Urothelium cell line (cell line): Measurements from ENCODE around the gene SCTR.

Experiments used
- DNase-seq: peaks from one replicate; pipeline ENCODE4 v3.0.0; 2011; ENCODE audit warnings: low spot score, mixed read lengths
- FAIRE-seq: peaks from 2 replicates; lab custom pipeline; 2011; peaks lifted over from hg19 to GRCh38; lab: Jason Lieb, UNC

The SCTR gene

DNA sequence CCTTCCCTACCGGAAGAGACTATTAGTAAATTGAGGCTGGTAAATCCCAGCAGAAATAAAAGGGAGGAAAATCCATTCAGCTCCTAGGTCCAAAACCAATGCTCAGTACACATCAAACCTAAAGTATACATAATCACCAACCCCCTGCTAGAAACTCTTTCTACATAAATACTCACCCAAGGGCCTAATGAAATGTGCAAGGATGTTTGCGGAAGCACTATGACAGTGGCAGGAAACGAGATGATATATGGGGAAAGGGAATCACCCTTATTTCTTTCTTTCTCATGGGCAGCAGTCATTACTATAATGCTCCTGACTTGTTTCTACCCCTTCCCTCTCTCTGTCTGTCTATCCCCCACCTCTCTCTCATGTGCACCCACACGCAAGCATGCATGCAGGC lies 1.3 kb upstream of the SCTR start:
- FAIRE-seq, result no peak

DNA sequence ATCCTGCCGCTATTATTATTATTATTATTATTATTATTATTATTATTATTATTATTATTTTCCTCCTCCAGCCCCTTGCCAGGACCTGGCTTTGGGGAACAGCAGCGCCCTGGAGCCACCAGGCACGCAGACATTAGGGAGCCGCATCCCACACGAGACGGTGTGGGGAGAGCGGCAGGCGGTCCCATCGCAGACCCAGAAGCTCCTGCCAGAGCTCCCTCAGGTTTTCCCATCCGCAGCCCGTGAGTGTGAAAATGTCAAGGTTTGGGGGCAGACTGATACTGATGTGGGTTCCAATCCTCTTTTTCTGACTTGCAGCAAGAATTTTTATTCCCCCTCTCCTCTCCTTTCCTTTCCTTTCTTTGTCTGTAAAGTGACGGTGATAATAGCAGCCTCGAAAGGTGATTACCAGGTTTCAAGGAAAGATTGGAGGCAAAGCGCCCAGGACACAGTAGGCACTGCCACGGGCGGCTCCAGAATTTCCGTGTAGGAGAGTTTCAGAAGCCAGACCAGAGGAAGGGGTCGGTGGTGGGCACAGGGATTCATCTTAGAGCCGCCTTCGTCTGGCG lies 816 bp downstream of the SCTR start:
- FAIRE-seq (no peak), DNase-seq (no peak)

More for the DNA sequence above, 1.3 kb upstream of the SCTR start:
- DNase-seq, result no peak

DNA sequence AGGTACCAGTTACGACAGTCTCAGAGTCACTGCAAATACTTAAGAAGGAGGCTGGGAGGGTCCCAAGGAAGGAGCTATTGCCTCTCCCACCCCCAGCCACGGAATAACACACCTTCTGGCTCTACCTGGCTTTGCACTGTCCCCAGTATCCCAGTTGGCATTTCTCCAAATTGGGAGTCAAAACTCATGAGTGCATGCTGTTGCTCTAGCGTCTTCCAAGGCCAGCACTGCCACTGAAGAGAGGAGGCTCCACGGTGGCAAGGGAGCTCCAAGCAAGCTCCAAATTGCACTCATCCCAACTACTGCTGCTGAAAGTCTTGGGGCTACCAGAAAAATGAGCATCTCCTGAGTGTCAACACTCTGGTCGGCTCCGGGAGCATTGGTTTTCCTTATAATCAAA lies 1.6 kb downstream of the SCTR start:
- DNase-seq (no peak), FAIRE-seq (peak; percentile 27)

DNA sequence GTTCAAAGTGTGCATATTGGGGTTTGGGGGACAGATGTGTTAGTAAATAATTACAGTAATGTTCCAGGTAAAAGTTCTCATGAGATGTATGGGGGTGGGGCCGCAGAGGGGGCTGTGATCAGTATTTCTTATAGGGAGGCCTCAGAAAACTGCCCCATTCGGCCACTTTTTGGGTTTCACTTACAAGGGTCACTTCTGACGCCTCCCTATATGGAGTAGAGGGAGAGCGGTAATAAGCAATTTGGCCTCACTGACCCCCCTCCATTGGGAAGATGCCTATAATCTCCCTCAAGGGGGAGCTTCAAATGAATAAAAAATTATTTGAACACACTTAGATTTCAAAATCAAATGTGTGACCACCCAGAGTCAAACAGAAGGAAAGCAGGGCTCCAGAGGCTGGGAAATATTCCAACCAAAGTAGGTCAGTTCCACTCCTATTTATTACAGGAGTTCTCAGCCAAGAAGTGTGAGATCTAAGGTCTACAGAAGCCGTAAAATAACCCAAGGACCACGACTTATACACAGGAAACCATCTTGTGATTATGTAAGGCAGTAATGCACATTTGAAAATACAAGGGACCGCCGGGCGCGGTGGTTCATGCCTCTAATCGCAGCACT lies 2.7 kb downstream of the SCTR start:
- FAIRE-seq (no peak), DNase-seq (no peak)

DNA sequence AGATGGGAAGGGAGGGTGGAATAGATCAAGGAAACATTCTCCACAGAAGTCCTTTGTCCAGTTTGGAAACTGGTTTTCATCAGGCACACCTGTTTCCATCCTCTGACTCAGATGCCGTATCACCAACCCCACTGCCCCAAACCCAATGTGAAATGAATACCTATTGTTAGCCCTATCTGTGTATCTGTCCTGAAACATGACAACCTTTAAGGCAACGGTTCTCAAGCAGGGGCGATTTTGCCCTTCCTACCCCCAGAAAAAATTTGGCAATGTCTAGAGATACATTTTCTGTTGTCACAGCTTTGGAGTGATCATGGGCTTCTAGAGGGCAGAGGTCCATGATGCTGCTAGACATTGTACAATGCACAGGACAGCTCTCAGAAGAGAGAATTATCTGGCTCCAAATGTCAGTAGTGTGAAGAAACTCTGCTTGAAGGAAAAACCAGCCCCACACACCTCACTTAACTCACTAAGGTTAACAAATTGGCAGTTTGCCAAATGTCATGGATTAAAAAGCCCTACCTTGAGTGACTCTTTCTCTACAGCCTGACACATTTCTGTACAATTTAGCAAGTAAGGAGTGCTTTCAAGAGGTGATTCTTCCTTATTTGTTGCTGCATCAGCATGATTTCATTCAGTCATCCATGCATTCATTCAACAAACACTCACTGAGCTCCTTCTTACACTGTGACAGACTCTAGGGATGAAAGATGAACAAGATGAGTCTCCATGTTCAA lies 3.4 kb downstream of the SCTR start:
- DNase-seq (no peak), FAIRE-seq (peak; percentile 44)

DNA sequence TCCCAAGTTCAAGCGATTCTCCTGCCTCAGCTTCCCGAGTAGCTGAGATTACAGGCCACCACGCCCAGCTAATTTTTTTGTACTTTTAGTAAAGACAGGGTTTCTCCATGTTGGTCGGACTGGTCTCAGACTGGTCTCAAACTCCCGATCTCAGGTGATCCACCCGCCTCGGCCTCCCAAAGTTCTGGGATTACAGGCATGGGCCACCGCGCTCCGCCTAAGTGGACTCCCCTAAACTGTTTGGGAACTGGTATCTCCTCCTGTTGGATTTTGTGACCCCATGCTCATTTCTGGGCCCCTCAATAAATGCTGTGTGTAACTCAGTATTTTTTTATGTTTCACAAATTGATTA lies 5.2 kb downstream of the SCTR start:
- no peak for FAIRE-seq
- DNase-seq, result no peak

DNA sequence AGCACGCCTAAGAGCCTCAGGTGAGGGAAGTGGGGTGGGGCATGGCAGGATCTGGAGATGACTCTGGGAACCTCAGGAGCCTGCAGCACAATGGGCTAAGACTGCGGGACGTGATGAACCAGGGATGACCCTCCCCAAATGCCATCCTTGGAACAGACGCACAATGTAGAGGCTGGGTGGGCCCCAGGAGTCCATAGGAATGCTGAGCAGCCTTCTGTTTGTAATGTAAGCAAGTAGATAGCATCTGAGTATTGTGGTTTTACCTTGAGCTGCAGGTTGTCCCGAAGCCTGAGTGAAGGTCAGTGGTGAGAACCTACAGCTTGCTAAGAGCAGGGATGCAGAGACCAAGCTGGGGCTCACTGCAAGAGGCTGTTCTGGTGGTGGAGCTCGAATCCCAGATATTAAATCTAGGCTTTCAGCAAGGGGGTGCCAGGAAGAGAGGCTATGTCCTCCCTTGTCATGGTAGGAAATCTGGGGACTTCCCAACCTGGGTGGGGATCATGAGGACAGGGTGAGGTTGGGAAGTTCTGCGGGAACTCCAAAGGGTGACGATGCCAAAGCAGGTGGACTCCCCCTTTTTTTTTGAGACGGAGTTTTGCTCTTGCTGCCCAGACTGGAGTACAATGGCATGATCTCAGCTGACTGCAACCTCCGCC lies 5.8 kb downstream of the SCTR start:
- DNase-seq (no peak), FAIRE-seq (no peak)

DNA sequence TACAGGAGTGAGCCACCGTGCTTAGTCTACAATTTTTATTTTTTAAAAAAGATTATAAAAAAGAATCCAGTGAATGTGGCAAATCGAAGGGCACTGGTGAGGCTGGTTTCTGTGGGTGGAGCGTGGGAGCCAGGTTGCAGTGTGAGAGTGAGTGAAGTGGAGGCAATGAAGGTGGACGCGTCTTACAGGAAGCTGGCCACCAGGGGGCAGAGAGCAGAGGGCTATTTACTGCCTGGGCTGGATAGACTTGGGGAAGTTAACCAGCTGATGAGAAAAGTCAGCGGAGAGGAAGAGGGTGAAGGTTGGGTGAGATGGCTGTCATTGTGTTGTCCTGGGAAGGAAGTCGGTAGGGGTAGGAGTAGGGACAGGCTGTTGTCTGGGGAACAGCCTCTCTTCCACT lies 6.8 kb downstream of the SCTR start:
- FAIRE-seq (no peak), DNase-seq (peak; percentile 62)

DNA sequence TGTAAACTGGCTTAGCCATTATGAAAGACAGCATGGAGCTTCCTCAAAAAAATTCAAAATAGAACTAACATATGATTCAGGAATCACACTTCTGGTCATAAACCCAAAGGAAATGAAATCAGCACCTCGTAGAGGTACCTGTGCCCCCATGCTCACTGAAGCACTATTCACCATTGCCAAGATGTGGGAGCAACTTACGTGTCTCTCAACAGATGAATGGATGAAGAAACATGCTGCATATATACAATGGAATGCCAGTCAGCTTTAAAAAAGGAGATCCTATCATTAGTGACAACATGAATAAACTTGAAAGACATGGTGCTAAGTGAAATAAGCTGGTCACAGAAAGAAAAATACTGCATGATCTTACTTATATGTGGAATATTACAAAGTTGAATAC lies 8.2 kb downstream of the SCTR start:
- FAIRE-seq, result no peak
- DNase-seq, result no peak

DNA sequence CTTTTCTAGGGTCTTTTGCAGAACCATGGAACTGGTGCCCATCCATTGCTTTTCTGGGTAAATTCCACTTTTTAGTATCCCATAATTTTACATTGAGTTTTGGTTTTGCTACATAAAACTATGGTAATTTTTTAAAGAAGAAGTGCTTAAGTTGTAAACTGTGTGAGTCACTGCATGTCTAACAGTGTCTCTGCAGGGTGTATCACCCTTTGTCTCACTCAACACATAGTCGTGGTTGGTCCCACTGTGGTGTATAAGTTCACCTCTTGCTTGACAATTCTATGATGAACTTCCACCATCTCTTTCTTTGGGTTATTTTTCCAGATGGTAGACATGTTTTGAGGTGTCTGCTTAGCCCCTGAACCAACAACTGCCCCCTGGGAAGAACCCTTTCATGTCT lies 10.5 kb downstream of the SCTR start:
- FAIRE-seq, result peak; percentile 20

DNA sequence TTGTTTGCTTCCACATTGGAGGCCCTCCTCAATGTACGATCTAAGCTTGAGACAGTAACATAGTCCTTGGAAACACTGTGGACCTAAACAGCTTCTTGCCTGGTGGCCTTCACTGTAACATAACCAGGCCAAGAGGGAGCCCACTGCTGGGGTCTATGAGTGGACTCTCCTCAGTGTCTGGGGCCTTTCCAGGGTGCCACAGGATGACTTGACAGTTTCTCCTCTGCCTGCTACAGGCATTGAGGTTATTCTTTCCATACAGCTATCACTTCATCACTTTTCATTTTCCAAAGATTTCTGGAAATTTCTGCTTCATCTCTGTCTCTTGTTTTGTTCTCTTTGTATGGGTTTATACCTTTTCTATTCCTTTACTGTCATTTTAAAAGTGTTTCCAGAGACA lies 11.3 kb downstream of the SCTR start:
- no peak for FAIRE-seq

More for the DNA sequence above, 10.5 kb downstream of the SCTR start:
- DNase-seq, result no peak

DNA sequence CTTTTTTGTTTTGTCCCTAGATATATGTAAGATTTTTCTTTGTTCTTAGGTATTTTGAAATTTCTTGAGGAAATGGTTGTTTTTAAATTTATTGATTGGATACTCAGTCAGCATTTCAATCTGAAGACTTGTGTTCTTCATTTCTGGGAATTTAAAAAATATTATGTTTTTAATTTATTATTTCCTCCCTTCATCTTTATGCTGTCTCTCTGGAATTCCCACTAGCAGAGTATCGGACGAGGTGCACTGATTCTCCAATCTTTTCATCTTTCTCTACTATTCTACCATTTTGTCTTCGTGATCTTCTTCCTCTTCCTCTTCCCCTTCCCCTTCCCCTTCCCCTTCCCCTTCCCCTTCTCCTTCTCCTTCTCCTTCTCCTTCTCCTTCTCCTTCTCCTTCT lies 12.3 kb downstream of the SCTR start:
- DNase-seq (no peak), FAIRE-seq (no peak)

More for the DNA sequence above, 11.3 kb downstream of the SCTR start:
- DNase-seq, result no peak

DNA sequence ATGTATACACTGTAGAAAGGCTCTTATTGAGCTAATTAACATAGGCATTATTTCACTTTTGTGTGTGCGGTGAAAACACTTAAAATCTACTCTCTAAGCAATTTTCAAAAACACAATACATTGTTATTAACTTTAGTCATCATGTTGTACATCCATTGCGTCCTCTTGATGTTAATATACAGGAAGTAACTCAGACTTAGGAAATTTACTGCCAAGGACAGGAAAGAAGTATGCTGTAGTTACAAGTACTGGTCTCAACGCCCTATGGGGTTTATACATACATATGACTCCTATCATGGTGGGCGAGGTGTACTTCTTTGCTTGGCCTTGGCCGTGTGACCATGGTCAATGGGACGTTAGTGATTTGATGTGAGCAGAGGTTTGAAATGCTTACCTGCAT lies 15.5 kb downstream of the SCTR start:
- DNase-seq, result no peak
- FAIRE-seq, result no peak

DNA sequence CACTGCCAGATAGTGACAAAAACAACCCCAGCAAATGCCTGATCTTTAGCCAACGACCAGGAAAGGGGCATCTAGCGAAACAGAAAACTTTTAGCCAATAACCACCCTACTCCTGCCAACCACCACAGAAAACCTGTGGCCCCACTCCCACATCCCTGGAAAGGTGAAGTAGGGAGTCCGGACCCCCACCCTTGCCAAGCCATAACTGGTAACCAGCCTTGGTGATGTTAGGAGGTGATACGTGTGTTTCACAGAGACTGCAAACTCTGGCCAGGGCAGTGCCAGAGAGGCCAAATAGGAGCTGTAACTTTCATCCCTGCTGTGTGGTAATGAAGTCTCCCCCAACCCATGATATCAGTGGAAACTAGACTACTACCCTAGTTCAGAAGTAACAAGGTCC lies 27.6 kb downstream of the SCTR start:
- FAIRE-seq (no peak), DNase-seq (no peak)

DNA sequence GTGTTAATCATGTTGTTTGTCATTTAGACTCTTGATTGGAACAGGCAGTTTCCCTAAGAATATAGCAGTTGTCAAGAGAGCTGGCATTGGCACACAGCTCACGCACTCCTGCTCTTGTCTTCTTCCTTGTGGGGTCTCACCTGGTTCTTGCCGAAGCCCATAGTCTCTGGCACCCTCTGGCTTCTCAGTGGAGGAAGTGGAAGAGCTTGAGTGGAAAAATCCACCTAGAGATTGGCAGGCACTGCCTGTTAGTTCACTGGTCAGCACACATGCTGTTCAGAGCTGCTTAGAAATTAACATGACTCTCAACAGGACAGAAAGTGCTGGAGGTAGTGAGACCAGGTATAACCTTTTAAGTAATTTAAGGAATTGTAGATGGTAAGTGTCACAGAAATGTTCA lies 28.3 kb downstream of the SCTR start:
- no peak for DNase-seq
- FAIRE-seq, result no peak

DNA sequence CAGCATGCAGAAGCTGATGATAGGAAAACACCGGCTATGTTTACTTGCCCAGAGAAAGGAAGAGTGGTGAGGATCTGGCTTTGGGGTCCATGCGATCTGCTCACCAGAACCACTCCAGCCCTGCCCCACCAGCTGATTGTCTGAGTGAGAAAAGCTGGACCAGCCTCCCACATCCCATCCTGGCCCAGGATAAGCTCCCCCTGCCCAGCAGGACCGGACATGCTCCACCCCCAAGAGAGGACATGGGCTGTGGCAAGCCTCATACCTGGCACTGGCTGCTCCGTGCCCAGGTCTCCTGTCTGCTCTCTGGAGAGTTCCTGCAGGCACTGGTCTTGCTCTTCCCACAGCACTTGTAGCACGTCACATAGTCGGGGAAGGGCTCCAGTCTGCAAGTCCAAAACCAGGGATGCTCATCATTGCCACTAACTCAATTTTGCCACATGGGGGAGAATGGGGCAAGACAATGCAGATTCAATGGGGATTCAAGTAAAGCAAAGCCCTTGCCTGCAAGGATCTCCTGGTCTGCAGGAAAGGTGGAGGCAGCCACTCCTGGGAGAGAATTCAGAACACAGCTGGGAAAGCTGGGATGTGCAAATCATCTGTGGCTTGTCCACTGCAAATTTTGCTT lies 30.0 kb downstream of the SCTR start:
- FAIRE-seq (peak; percentile 85), DNase-seq (peak; percentile 11)

DNA sequence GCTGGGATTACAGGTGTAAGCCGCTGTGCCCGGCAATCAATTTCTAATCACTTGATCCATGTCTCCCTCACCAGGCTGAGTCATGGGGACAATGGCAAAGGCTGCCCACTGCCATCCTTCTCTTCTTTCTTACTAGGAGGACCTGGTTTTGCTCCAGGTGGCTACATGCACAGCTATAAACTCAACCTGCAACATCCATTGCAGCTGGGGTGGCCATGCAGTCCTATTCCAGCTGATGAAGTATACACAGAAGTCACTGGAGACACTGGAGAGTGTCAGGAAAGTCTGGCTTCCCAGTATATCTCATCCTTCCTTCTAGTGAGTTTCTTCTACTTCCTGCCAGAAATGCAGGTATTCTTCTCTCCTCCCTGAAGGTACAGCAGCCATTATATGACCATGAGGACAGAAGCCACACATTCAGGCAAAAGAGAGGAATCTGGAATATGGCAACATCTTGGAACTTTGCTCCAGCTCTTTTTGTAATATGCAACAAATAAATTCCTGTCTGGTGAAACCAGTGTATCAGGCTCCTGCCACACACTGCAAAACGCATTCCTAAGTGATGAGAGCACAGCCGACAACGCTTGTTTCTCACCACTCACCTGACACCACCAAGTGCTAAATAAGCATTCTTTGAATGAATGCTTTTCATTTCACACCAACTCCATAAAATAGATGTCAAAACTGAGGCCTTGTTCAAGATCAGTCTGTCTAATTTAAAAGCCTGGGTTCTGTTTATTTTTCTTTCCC lies 32.3 kb downstream of the SCTR start:
- FAIRE-seq (peak; percentile 96), DNase-seq (peak; percentile 93)

DNA sequence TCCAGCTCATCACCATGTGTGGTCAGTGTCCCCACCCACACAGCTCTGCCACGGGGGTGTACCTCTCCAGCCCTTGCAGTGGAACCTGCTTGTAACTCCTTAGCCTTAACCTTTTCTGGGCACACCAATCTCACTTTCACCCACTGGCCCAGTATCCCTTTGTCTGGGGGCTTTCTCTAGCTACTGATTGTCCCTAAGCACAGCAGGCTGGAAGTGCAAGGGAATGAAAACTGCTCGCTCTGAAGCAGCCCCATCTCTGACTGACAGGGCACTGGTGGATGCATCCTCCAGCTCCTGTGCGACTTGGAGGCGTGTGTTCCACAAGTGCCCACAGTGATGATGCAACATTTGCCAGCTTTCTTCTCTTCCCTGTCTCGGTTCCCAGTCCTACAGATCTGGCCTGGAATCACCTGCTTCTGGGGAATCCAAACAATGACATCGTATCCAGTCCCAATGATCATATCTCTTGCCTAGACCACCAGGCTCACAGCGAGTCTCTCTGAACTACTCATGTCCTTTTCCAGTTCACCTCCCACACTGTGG lies 33.6 kb downstream of the SCTR start:
- DNase-seq (peak; percentile 58), FAIRE-seq (peak; percentile 62)

DNA sequence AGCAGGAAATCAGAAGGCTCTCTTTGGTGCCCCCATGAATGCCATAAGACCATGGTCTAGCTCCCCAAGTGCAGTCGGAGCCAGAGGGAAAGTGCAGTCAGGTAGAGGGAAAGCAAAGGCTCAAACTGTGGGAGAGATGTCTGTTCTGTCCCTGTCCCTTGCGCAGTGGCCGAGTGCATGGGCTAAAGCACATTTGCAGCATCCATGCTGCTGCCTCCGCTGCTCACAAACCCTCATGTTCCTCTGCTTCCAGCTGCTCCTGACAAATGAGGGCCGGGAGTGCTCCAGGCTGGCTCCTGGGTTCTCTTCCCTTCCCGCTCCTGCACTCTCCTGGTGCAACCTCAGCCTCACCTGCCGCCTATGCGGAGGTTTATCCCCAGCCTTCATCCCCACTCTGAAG lies 34.2 kb downstream of the SCTR start:
- DNase-seq (peak; percentile 6), FAIRE-seq (no peak)

DNA sequence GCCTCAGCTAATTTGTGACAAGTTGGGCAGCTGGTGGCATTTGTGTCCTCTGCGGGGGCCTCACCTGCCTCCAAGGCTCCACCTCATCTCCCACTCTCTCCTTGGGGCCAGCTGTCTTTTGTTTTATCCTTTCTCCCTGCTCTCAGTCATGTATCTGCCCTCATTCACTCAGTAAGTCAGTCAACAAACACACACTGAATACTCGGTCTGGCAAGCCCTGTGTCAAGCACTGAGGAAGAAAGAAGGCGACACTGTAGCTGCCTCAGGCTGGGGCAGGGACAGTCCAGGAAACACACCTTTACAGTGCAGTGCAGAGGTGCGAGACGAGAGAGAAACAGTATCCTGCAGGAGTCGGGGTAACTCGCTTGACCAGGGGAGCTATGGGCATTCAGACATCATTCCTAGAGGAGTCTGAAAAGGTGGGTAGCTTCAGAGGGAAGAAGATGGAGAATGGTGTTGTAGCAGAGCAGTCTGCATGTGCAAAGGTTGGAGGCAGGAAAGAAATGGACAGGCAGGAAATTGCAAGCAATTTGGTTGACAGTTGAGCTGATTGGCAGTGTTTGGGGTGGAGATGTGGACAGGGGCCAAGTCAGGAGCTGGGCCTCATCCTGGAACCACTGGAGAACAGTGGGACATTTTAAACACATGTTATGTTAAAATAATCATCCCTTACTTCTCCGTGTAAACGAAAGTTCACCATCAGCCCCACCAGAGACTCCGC lies 34.9 kb downstream of the SCTR start:
- peak; percentile 65 for FAIRE-seq

More for the DNA sequence above, 34.9 kb downstream of the SCTR start:
- peak; percentile 27 for DNase-seq
